Mesenchymal stem cell (in vitro differentiated cells and primary cell): ENCODE data around the gene NTN5.

Experiments used
- DNase-seq: peaks from one replicate; pipeline ENCODE4 v3.0.0-alpha.2; 2013
- H2AFZ ChIP-seq: one replicate; pipeline ENCODE4 v1.6.1; 2013; ENCODE audit warnings: low read depth, mild to moderate bottlenecking, control low read depth, inconsistent platforms, low read length, moderate library complexity
- H2AK5ac ChIP-seq: 2 replicates; pipeline ENCODE4 v1.6.1; 2013; ENCODE audit warnings: low read length, moderate library complexity, mild to moderate bottlenecking, inconsistent platforms; ENCODE audit not compliant: severe bottlenecking
- H2BK120ac ChIP-seq: one replicate; pipeline ENCODE4 v1.6.1; 2013; ENCODE audit warnings: low read depth, mild to moderate bottlenecking, inconsistent platforms, low read length, moderate library complexity
- H2BK12ac ChIP-seq, 2 experiments: one replicate each; pipeline ENCODE4 v1.6.1; 2013; ENCODE audit warnings: inconsistent platforms in 2 of 2, low read length in 2 of 2, mild to moderate bottlenecking in 2 of 2, moderate library complexity in 2 of 2, control low read depth in 1 of 2
- H2BK15ac ChIP-seq: one replicate; pipeline ENCODE4 v1.6.1; 2013; ENCODE audit warnings: mild to moderate bottlenecking, low read depth, inconsistent platforms; ENCODE audit not compliant: poor library complexity, severe bottlenecking
- H2BK5ac ChIP-seq: 2 replicates; pipeline ENCODE4 v1.6.1; 2013; ENCODE audit warnings: low read depth, mild to moderate bottlenecking, low read length, control low read depth, inconsistent platforms; ENCODE audit not compliant: poor library complexity, severe bottlenecking
- H3K14ac ChIP-seq, 2 experiments: one replicate each; pipeline ENCODE4 v1.6.1; 2013; ENCODE audit warnings: inconsistent platforms in 2 of 2, low read length in 2 of 2, control low read depth in 1 of 2, mild to moderate bottlenecking in 1 of 2, moderate library complexity in 1 of 2
- H3K18ac ChIP-seq, 2 experiments: one replicate each; pipeline ENCODE4 v1.6.1; 2013; ENCODE audit warnings: inconsistent platforms in 2 of 2, low read length in 2 of 2, control low read depth in 1 of 2, low read depth in 1 of 2, mild to moderate bottlenecking in 1 of 2
- H3K23ac ChIP-seq, 2 experiments: one replicate each; pipeline ENCODE4 v1.6.1; 2013; ENCODE audit warnings: inconsistent platforms in 2 of 2, low read length in 2 of 2, mild to moderate bottlenecking in 2 of 2, moderate library complexity in 2 of 2, control low read depth in 1 of 2
- H3K27ac ChIP-seq: 2 replicates; pipeline ENCODE4 v1.5.1; 2013; ENCODE audit warnings: mild to moderate bottlenecking, moderate library complexity, low read length, control low read depth, inconsistent platforms; ENCODE audit not compliant: poor library complexity, severe bottlenecking
- H3K27me3 ChIP-seq, 2 experiments: 2 replicates each; pipeline versions ENCODE4 v1.6.1 to v1.7.0; 2013; ENCODE audit warnings: low read length in 2 of 2, mild to moderate bottlenecking in 2 of 2, moderate library complexity in 2 of 2, control low read depth in 1 of 2, inconsistent platforms in 1 of 2; ENCODE audit not compliant: control insufficient read depth in 1 of 2, insufficient read depth in 1 of 2
- H3K36me3 ChIP-seq, 2 experiments: 2 replicates each; pipeline versions ENCODE4 v1.6.1 to v1.7.0; 2013; ENCODE audit warnings: low read length in 2 of 2, control low read depth in 1 of 2, inconsistent platforms in 1 of 2, low read depth in 1 of 2, mild to moderate bottlenecking in 1 of 2; ENCODE audit not compliant: insufficient read depth in 2 of 2, control insufficient read depth in 1 of 2
- H3K4ac ChIP-seq, 2 experiments: one replicate each; pipeline ENCODE4 v1.6.1; 2013; ENCODE audit warnings: inconsistent platforms in 2 of 2, low read length in 2 of 2, mild to moderate bottlenecking in 2 of 2, moderate library complexity in 2 of 2, control low read depth in 1 of 2, low read depth in 1 of 2
- H3K4me1 ChIP-seq: 2 replicates; pipeline ENCODE4 v1.6.1; 2013; ENCODE audit warnings: low read depth, low read length, control low read depth; ENCODE audit not compliant: control insufficient read depth, insufficient read depth
- H3K4me2 ChIP-seq: 2 replicates; pipeline ENCODE4 v1.6.1; 2013; ENCODE audit warnings: low read length, mild to moderate bottlenecking, inconsistent platforms; ENCODE audit not compliant: poor library complexity, severe bottlenecking
- H3K4me3 ChIP-seq, 2 experiments: 2 replicates each; pipeline versions ENCODE4 v1.5.1 to v1.7.0; 2013; ENCODE audit warnings: low read length in 2 of 2, mild to moderate bottlenecking in 2 of 2, control low read depth in 1 of 2, low read depth in 1 of 2; ENCODE audit not compliant: insufficient read depth in 1 of 2
- H3K79me1 ChIP-seq: replicated peaks from 2 replicates; pipeline ENCODE4 v1.6.1; 2013; ENCODE audit warnings: mild to moderate bottlenecking, control low read depth, low read length, inconsistent platforms; ENCODE audit not compliant: poor library complexity, severe bottlenecking
- H3K9ac ChIP-seq: 2 replicates; pipeline ENCODE4 v1.7.0; 2013; ENCODE audit warnings: mild to moderate bottlenecking, low read length, moderate library complexity
- H3K9me3 ChIP-seq: 2 replicates; pipeline ENCODE4 v1.7.0; 2013; ENCODE audit warnings: mild to moderate bottlenecking, low read length; ENCODE audit not compliant: control insufficient read depth
- H4K8ac ChIP-seq: one replicate; pipeline ENCODE4 v1.6.1; 2013; ENCODE audit warnings: inconsistent platforms, mild to moderate bottlenecking, low read length, moderate library complexity
- H4K91ac ChIP-seq: one replicate; pipeline ENCODE4 v1.6.1; 2013; ENCODE audit warnings: mild to moderate bottlenecking, low read length, inconsistent platforms
- WGBS: methylation state at CpG from one replicate; pipeline ENCODE4 v1.1.7; 2013; ENCODE audit warnings: mixed read lengths; 5-methylcytosine and 5-hydroxymethylcytosine counted together

Gene NTN5

GRCh38 chr19:48639483-48640375 is 33.1 kb downstream of the NTN5 start:
- Histone ChIP-seq H3K4ac (no peak overlapping the region), H3K4me2 (no peak overlapping the region), H3K4me1 (peaks cover 25% of the 10 kb centered on the region), H4K8ac (peak overlapping the region; percentile 7), H3K4me3 (peak overlapping the region in 1 of 2 experiments; percentile 5), H3K9ac (no peak overlapping the region), H2BK5ac (no peak overlapping the region), H3K18ac (no peak overlapping the region), H3K14ac (no peak overlapping the region), H2AK5ac (peak overlapping the region; percentile 4), H3K27me3 (peaks cover 0 to 7% of the 10 kb centered on the region in 2 experiments), H3K79me1 (no peaks in the 10 kb centered on the region), H2BK15ac (no peak overlapping the region), H3K9me3 (no peaks in the 10 kb centered on the region), H2AFZ (no peak overlapping the region), H2BK12ac (peak overlapping the region; percentile 33 to 54), H3K36me3 (peaks cover 0 to 14% of the 10 kb centered on the region in 2 experiments), H4K91ac (no peak overlapping the region), H2BK120ac (no peak overlapping the region), H3K27ac (no peak overlapping the region), H3K23ac (peak overlapping the region in 1 of 2 experiments; percentile 24)
- no peak for DNase-seq
- WGBS: 86% methylated on average over 29 of the region's 33 CpGs

GRCh38 chr19:48638831-48639381 is 33.9 kb downstream of the NTN5 start:
- peaks cover 0 to 7% of the 10 kb centered on the region in 2 experiments for H3K27me3 ChIP-seq
- H4K91ac ChIP-seq: peak overlapping the region; percentile 14
- H2BK15ac ChIP-seq: peak overlapping the region; percentile 88
- no peak overlapping the region for H4K8ac ChIP-seq
- H3K4me2 ChIP-seq: no peak overlapping the region
- H3K23ac ChIP-seq: no peak overlapping the region
- H2BK5ac ChIP-seq: no peak overlapping the region
- H3K36me3 ChIP-seq: peaks cover 0 to 14% of the 10 kb centered on the region in 2 experiments
- H3K79me1 ChIP-seq: no peaks in the 10 kb centered on the region
- H3K9me3 ChIP-seq: no peaks in the 10 kb centered on the region
- peaks cover 24% of the 10 kb centered on the region for H3K4me1 ChIP-seq
- H3K4me3 ChIP-seq: peak overlapping the region in 1 of 2 experiments; percentile 25
- H3K4ac ChIP-seq: peak overlapping the region in 1 of 2 experiments; percentile 63
- H2AFZ ChIP-seq: no peak overlapping the region
- H2AK5ac ChIP-seq: peak overlapping the region; percentile 43
- H2BK120ac ChIP-seq: no peak overlapping the region
- H3K9ac ChIP-seq: peak overlapping the region; percentile 99
- no peak for DNase-seq
- no peak overlapping the region for H3K27ac ChIP-seq
- 79% methylated on average over 16 of the region's 16 CpGs for WGBS
- H3K18ac ChIP-seq: peak overlapping the region; percentile 26 to 55
- peak overlapping the region in 1 of 2 experiments; percentile 98 for H2BK12ac ChIP-seq
- H3K14ac ChIP-seq: no peak overlapping the region

GRCh38 chr19:48637948-48638830 is 34.6 kb downstream of the NTN5 start:
- Histone ChIP-seq H3K27me3 (peaks cover 0 to 7% of the 10 kb centered on the region in 2 experiments), H4K91ac (peak overlapping the region; percentile 70), H3K23ac (no peak overlapping the region), H3K9me3 (no peaks in the 10 kb centered on the region), H3K4ac (peak overlapping the region; percentile 63 to 92), H2BK5ac (peak overlapping the region; percentile 5), H2BK15ac (peak overlapping the region; percentile 60), H3K14ac (peak overlapping the region in 1 of 2 experiments; percentile 40), H3K36me3 (peaks cover 0 to 14% of the 10 kb centered on the region in 2 experiments), H3K4me2 (peak overlapping the region; percentile 48), H3K18ac (peak overlapping the region; percentile 55 to 97), H4K8ac (peak overlapping the region; percentile 87), H3K27ac (peak overlapping the region; percentile 93), H3K4me1 (peaks cover 30% of the 10 kb centered on the region), H2BK120ac (peak overlapping the region; percentile 86), H3K9ac (peak overlapping the region; percentile 99), H2AFZ (no peak overlapping the region), H2BK12ac (peak overlapping the region in 1 of 2 experiments; percentile 98), H2AK5ac (peak overlapping the region; percentile 43), H3K4me3 (peak overlapping the region; percentile 43 to 81), H3K79me1 (no peaks in the 10 kb centered on the region)
- 15% methylated on average over 28 of the region's 29 CpGs for WGBS
- peak; percentile 97 for DNase-seq
